NCI-H2081 treated with DMSO at 0.1 percent for 48 hours (cell line): ENCODE results near the gene SKI.
A peak's percentile ranks its signal among the peaks of the same experiment; 100 is the strongest.

Source experiments
- DNase-seq: peaks from one replicate; lab custom pipeline; 2025; lab: John Stamatoyannopoulos, UW

Gene SKI

GRCh38 chr1:2228157-2228594, at the start of gene SKI:
Gene SKI (plus strand): TSS chr1:2228319. CDS start chr1:2228767, 448 bp downstream.
- DNase-seq, result no peak

GRCh38 chr1:2178875-2179274, 49.2 kb upstream of the SKI start:
- DNase-seq, result no peak

GRCh38 chr1:2179283-2180013, 48.7 kb upstream of the SKI start:
- no peak for DNase-seq

GRCh38 chr1:2180297-2181245, 47.5 kb upstream of the SKI start:
- DNase-seq, result no peak

GRCh38 chr1:2181271-2181670, 46.8 kb upstream of the SKI start:
- DNase-seq, result no peak

DNA sequence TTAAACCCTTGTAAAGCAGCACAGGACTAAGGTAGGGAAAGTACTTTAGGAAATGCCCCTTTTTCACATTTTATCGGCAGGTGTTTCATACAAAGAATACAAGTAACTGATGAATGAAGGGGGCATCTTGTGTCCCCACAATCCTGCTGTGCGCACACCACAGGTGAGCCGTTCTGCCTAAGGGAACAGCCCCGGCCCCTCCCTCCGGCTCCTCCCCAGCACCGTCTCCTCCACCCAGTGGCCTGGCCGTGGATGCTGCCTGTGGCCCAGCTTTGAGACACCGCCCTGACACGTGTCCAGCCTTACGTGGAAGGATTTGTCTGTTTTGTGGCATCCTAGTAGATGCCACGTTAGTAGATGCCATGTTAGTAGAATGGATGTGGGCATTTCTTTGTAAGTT, 46.4 kb upstream of the SKI start:
- no peak for DNase-seq

DNA sequence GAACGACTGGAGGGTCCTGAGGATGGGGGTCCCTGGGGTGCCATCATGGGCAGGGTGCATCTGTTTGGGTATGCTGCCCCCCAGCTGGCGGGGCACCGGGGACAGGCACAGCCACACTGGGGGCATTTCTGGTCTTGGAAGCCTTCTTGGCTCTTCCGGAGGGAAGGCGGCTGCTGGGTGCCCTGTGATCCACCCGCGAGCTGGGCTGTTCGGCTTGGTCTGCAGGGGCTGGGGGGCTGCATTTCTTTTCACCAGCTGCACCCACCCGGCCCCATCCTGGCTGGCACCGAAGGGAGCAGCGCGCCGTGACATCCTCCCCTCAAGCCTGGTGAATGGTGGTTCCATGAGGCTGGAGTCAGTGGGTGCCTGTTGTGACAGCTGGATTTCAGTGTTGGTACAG, 45.7 kb upstream of the SKI start:
- no peak for DNase-seq

- DNase-seq, result no peak
Measured at GRCh38 chr1:2183937-2184334, 44.2 kb upstream of the SKI start.

GRCh38 chr1:2184531-2184930, 43.6 kb upstream of the SKI start:
- DNase-seq, result no peak

DNA sequence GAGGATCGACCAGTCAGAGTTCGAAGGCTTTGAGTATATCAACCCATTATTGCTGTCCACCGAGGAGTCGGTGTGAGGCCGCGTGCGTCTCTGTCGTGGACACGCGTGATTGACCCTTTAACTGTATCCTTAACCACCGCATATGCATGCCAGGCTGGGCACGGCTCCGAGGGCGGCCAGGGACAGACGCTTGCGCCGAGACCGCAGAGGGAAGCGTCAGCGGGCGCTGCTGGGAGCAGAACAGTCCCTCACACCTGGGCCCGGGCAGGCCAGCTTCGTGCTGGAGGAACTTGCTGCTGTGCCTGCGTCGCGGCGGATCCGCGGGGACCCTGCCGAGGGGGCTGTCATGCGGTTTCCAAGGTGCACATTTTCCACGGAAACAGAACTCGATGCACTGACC, 43.2 kb upstream of the SKI start:
- DNase-seq, result no peak

DNA sequence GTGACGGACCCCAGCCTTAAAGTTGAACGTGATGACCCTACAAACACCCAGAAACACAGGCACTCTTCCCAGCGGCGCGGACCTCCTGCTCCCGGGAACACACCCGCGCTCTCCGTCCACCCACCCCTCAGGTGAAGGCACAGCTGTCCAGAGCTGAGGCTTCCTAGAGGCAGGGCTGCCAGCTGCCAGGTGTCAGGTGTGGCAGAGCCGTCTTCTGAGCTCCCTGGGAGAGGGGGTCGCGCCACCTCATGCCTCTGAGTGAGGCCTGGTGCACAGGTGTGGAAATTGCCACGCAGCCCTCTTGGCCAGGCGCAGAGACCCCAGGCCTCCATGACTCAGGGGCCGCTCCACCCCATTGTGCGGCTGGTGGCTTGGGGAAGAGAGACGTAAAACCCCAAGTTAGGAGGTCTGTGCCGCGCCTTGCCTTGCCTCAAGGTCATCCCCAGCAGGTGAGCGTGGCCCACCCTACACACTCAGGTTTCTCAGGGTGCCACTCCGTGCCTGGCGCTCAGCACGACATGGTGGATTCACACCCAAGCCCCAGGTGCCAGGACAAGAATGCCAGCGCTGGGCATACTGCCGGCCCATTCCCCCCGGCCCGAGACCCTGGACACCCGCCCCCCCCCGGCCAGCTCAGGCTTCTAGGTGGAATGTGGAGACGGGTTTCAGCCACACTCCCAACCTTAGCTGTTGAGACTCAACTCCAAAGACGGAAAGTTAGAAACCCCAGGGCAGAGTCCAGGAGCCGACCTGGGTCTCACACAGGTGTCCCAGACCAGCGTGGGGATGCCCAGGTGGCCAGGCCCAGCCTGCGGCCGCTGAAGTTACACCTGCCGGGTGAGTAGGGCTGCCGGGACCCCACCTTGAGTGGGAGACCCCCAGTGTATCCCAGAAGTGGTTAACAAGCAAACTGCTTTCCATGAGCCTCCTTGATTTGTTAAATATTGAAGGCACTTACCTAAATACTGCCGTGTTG, 42.0 kb upstream of the SKI start:
- DNase-seq, result no peak

- no peak for DNase-seq
Measured at GRCh38 chr1:2186901-2187300, 41.2 kb upstream of the SKI start.

- DNase-seq, result no peak
Measured at GRCh38 chr1:2187619-2188018, 40.5 kb upstream of the SKI start.

DNA sequence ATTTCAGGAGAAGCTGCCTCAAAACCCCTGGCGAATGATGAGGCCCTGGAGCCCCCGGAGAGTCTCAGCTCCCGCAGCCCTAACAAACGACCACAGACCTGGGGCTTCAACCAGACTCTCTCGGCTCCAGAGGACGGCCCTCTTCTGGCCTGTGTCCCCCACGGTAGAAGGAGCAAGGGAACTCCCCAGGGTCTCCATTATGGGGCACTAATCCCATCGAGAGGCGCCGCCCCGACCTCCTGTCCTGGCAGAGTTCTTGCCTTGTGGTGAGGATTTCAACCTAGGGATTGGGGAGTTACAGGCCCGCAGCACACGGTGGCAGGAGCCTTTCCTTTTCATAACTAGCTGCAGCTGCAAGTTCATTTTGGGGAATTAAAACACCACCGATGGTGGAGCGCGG, 39.8 kb upstream of the SKI start:
- no peak for DNase-seq

- DNase-seq, result peak; percentile 71
Measured at GRCh38 chr1:2189459-2190425, 38.4 kb upstream of the SKI start.

- DNase-seq, result no peak
Measured at GRCh38 chr1:2190491-2190976, 37.6 kb upstream of the SKI start.

GRCh38 chr1:2192031-2192995, 35.8 kb upstream of the SKI start:
- DNase-seq, result no peak

DNA sequence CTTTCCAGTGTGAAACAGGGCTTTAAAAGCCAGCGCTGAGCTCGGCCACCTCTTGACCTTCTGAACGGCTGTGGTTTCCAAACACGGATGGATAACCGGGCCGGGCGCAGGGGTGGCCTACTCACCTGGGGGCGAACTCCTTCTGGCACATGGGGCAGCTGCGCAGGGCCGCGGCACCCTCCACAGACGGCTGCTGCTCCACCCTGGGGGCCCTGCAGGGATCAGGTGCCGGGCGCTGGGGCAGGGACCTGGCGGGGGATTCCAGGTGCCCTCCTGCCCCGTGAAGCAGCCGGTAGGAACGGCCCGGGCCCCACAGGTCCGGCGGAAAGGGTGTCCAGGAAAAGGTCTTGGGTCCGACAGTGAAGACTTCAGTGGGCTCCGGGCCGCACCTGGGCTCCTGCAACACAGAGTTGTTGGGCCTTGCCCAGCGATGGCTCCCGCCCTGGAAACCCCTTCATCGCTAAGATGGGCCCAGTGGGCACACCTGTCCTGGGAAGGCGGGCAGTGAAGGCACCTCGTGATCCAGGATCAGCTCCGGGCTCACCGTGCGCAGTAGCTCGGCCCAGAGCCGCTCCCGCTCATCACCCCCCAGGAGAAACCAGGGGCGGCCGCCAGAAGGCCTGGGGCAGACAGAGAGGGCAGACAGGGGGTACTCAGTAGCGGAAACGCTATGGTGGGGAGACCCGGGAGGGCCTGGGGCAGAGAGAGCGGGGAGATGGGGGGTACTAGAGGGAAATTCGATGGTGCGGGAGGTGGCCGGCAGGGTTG, 34.4 kb upstream of the SKI start:
- no peak for DNase-seq
